ENCODE data around the gene SLC29A1. TPM values are rescaled to one million over a fixed set of nuclear protein-coding genes. Genes with fewer than 3 reads are reported as not detected.

The SLC29A1 gene
- polyA plus RNA-seq, 3 donors = 50.7 to 253 (median 57.6) TPM

- 87 to 96% (median 95%) methylated on average over 3 of the region's 3 CpGs for WGBS, 3 donors
- no peak overlapping the region for H3K27ac ChIP-seq (ENCODE audit: low read depth, low read length)
Measured at GRCh38 chr6:44258921-44259320, 35.5 kb downstream of the SLC29A1 start.

GRCh38 chr6:44260011-44260410 is 36.6 kb downstream of the SLC29A1 start:
- H3K27ac ChIP-seq (ENCODE audit: low read depth, low read length) = no peak overlapping the region
- 90 to 97% (median 97%) methylated on average over 8 of the region's 8 CpGs for WGBS, 3 donors

GRCh38 chr6:44260451-44261297 is 37.3 kb downstream of the SLC29A1 start:
- WGBS, 3 donors = 89 to 97% (median 92%) methylated on average over 6 of the region's 6 CpGs
- H3K27ac ChIP-seq (ENCODE audit: low read depth, low read length) = no peak overlapping the region

GRCh38 chr6:44261581-44261980 is 38.2 kb downstream of the SLC29A1 start:
- 95 to 98% (median 96%) methylated on average over 8 of the region's 8 CpGs for WGBS, 3 donors

GRCh38 chr6:44262467-44263353 is 39.3 kb downstream of the SLC29A1 start:
- H3K27ac ChIP-seq (ENCODE audit: low read depth, low read length) = no peak overlapping the region
- WGBS, 3 donors = 57 to 74% (median 60%) methylated on average over 7 of the region's 7 CpGs

More at GRCh38 chr6:44261581-44261980, 38.2 kb downstream of the SLC29A1 start:
- no peak overlapping the region for H3K27ac ChIP-seq (ENCODE audit: low read depth, low read length)

- 23 to 63% (median 43%) methylated on average over 8 to 9 of the region's 9 CpGs for WGBS, 3 donors
- H3K27ac ChIP-seq (ENCODE audit: low read depth, low read length) = no peak overlapping the region
Measured at GRCh38 chr6:44263354-44264100, 40.1 kb downstream of the SLC29A1 start.

- 7 to 8% (median 7%) methylated on average over 13 of the region's 13 CpGs for WGBS, 3 donors
- H3K27ac ChIP-seq (ENCODE audit: low read depth, low read length) = no peak overlapping the region
Measured at GRCh38 chr6:44264154-44265006, 41.0 kb downstream of the SLC29A1 start.

- no peak within 1 kb of the TSS for H3K27ac ChIP-seq (ENCODE audit: low read depth, low read length)
- 0 to 1% (median 0%) methylated on average over 54 to 72 of the region's 72 CpGs for WGBS, 3 donors
Measured at GRCh38 chr6:44265007-44265721, 41.8 kb downstream of the SLC29A1 start, which contains the start of gene NFKBIE. Gene NFKBIE (minus strand): TSS chr6:44265551. CDS start chr6:44265346, 205 bp downstream.

GRCh38 chr6:44265722-44266233 is 42.4 kb downstream of the SLC29A1 start:
- no peak overlapping the region for H3K27ac ChIP-seq (ENCODE audit: low read depth, low read length)
- 63 to 64% (median 64%) methylated on average over 17 of the region's 17 CpGs for WGBS, 3 donors

- no peak overlapping the region for H3K27ac ChIP-seq (ENCODE audit: low read depth, low read length)
- WGBS, 3 donors = 70 to 74% (median 73%) methylated on average over 3 of the region's 3 CpGs
Measured at GRCh38 chr6:44266347-44266746, 43.0 kb downstream of the SLC29A1 start.

- H3K27ac ChIP-seq (ENCODE audit: low read depth, low read length) = no peak overlapping the region
- WGBS, 3 donors = 70 to 80% (median 75%) methylated on average over 10 of the region's 10 CpGs
Measured at GRCh38 chr6:44267252-44267651, 43.9 kb downstream of the SLC29A1 start.

GRCh38 chr6:44268095-44268628 is 44.8 kb downstream of the SLC29A1 start:
- no peak overlapping the region for H3K27ac ChIP-seq (ENCODE audit: low read depth, low read length)
- 26 to 31% (median 26%) methylated on average over 5 of the region's 5 CpGs for WGBS, 3 donors

- WGBS, 3 donors = 44 to 81% (median 63%) methylated on average over 1 of the region's 1 CpG
- no peak overlapping the region for H3K27ac ChIP-seq (ENCODE audit: low read depth, low read length)
Measured at GRCh38 chr6:44269178-44269920, 46.0 kb downstream of the SLC29A1 start.

- H3K27ac ChIP-seq (ENCODE audit: low read depth, low read length) = no peak within 1 kb of the TSS
- whole genome bisulfite sequencing, 3 donors = 17 to 46% (median 39%) methylated on average over 10 to 17 of the region's 29 CpGs
Measured at GRCh38 chr6:44269921-44270525, 46.6 kb downstream of the SLC29A1 start, which contains the start of gene TMEM151B. Gene TMEM151B (plus strand): TSS chr6:44270450. CDS start chr6:44270743, 293 bp downstream.

Data from adipose tissue (tissue), 3 donors.